Calu3 (cell line): Measurements from ENCODE around the gene APOL3. TPM values are rescaled to one million over a fixed set of nuclear protein-coding genes. Genes with fewer than 3 reads are reported as not detected.
A peak's percentile ranks its signal among the peaks of the same experiment; 100 is the strongest.
"Not testable (repeated sequence)": the region's sequence is repeated elsewhere in the genome, so short reads cannot be mapped to it uniquely, and the experiment has no call there.

Experiments
- BruUV-seq: library from RNA; stranded (reverse); fragments of 400-500 nt; replicated peaks from 2 replicates; lab custom pipeline; 2021; lab: Mats Ljungman, UMichigan
- CTCF ChIA-PET: fragments of 300-600 bp; sonication (Branson Sonifier 250); formaldehyde crosslinking; loops from one replicate; lab custom pipeline; 2022; ENCODE audit warnings: antibody characterized with exemption; lab: Charles Lee
- DNase-seq: peaks from one replicate; pipeline ENCODE4 v3.0.0; 2022
- H3K27ac Mint-ChIP-seq: one replicate; pipeline ENCODE4 v1.8.0; 2022; ENCODE audit warnings: mixed read lengths; ENCODE audit not compliant: unreplicated experiment
- H3K27me3 Mint-ChIP-seq: one replicate; pipeline ENCODE4 v1.8.0; 2022; ENCODE audit warnings: mixed read lengths; ENCODE audit not compliant: unreplicated experiment
- H3K36me3 Mint-ChIP-seq: one replicate; pipeline ENCODE4 v1.8.0; 2022; ENCODE audit warnings: mild to moderate bottlenecking, moderate library complexity, mixed read lengths; ENCODE audit not compliant: insufficient read depth, unreplicated experiment
- H3K4me1 Mint-ChIP-seq: one replicate; pipeline ENCODE4 v1.8.0; 2022; ENCODE audit warnings: mild to moderate bottlenecking, low read depth, mixed read lengths; ENCODE audit not compliant: unreplicated experiment
- H3K4me3 Mint-ChIP-seq: one replicate; pipeline ENCODE4 v1.8.0; 2022; ENCODE audit warnings: mild to moderate bottlenecking, low read depth, moderate library complexity, mixed read lengths; ENCODE audit not compliant: unreplicated experiment
- H3K9me3 Mint-ChIP-seq: one replicate; pipeline ENCODE4 v1.8.0; 2022; ENCODE audit warnings: low read depth, mixed read lengths; ENCODE audit not compliant: unreplicated experiment
- intact Hi-C: fragments of 100-400 bp; cut with micrococcal nuclease; formaldehyde crosslinking; loops from one replicate; pipeline ENCODE4 v1.10.0; 2022; ENCODE audit not compliant: unreplicated experiment
- total RNA-seq: library from RNA; stranded (reverse); gene quantifications from 2 replicates; pipeline ENCODE4 v1.2.3, GENCODE V29; 2022
- TF ChIP-seq, protein P1 (sequence below): fragments of 200-600 bp; IDR thresholded peaks from one replicate; pipeline ENCODE4 v1.8.0; 2022; ENCODE audit warnings: antibody characterized with exemption; ENCODE audit not compliant: unreplicated experiment

Gene APOL3
- total RNA-seq, 1 experiment from 2014 or later, result 7.7 TPM

DNA sequence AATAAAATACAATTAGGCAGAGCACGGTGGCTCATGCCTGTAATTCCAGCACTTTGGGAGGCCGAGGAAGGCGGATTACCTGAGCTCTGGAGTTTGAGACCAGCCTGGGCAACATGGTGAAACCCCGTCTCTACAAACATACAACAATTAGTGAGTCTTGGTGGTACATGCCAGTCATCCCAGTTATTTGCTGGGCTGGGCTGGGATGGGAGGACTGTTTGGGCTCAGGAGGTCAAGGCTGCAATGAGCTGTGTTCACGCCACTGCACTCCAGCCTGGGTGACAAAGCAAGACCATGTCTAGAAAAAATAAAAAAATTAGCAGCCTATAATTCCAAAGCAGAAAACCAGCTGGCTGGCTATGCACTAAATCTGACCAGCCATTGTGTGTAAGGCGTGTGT, 35.1 kb downstream of the APOL3 start:
- H3K27ac Mint-ChIP-seq, result no peak overlapping the region
- no peak overlapping the region for H3K4me3 Mint-ChIP-seq
- no peaks in the 10 kb centered on the region for H3K4me1 Mint-ChIP-seq
- intact Hi-C loops, result loop anchor here (10.0 kb wide), 1 partner anchor 61 kb away; no protein-coding TSS in a partner anchor
- H3K36me3 Mint-ChIP-seq, result no peaks in the 10 kb centered on the region
- BruUV-seq, result no TSS peak
- peaks cover 46% of the 10 kb centered on the region for H3K27me3 Mint-ChIP-seq
- CTCF ChIA-PET, result interaction anchor here (0.6 to 1.7 kb wide), 3 partner anchors 78 to 498 kb away, joined by 3 to 10 read pairs (median 4); no protein-coding TSS in a partner anchor
- H3K9me3 Mint-ChIP-seq, result no peaks in the 10 kb centered on the region
- no peak for DNase-seq
- TF ChIP-seq, protein P1, sequence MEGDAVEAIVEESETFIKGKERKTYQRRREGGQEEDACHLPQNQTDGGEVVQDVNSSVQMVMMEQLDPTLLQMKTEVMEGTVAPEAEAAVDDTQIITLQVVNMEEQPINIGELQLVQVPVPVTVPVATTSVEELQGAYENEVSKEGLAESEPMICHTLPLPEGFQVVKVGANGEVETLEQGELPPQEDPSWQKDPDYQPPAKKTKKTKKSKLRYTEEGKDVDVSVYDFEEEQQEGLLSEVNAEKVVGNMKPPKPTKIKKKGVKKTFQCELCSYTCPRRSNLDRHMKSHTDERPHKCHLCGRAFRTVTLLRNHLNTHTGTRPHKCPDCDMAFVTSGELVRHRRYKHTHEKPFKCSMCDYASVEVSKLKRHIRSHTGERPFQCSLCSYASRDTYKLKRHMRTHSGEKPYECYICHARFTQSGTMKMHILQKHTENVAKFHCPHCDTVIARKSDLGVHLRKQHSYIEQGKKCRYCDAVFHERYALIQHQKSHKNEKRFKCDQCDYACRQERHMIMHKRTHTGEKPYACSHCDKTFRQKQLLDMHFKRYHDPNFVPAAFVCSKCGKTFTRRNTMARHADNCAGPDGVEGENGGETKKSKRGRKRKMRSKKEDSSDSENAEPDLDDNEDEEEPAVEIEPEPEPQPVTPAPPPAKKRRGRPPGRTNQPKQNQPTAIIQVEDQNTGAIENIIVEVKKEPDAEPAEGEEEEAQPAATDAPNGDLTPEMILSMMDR, result no peak

DNA sequence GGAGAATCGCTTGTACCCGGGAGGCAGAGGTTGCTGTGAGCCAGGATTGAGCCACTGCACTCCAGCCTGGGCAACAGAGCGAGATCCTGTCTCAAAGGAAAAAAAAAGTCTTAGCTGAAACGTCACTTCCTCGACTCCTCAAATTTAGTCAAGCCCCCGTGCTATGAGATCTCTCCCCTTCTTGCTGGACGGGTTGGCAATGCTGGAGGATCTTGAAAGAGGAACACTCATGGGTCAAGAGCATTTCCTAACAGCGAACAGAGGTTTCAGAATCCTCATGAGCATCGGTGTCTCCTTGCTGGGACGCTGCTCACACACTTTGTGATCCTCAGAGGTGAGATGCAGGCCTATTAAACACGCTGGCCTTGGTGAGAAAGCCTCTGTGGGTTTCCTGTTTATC, 35.9 kb downstream of the APOL3 start:
- H3K27me3 Mint-ChIP-seq, result peaks cover 39% of the 10 kb centered on the region
- no peak overlapping the region for H3K4me3 Mint-ChIP-seq
- intact Hi-C loops, result loop anchor here (1.0 to 10.0 kb wide), 4 partner anchors 60 to 772 kb away; no protein-coding TSS in a partner anchor
- no TSS peak for BruUV-seq
- H3K4me1 Mint-ChIP-seq, result no peaks in the 10 kb centered on the region
- no peaks in the 10 kb centered on the region for H3K36me3 Mint-ChIP-seq
- no peak overlapping the region for H3K27ac Mint-ChIP-seq
- no peaks in the 10 kb centered on the region for H3K9me3 Mint-ChIP-seq
- TF ChIP-seq, protein P1, result no peak
- CTCF ChIA-PET, result interaction anchor here (0.6 to 1.7 kb wide), 7 partner anchors 12 to 497 kb away, joined by 3 to 10 read pairs (median 3); partner anchors contain the start of gene RBFOX2
- no peak for DNase-seq

DNA sequence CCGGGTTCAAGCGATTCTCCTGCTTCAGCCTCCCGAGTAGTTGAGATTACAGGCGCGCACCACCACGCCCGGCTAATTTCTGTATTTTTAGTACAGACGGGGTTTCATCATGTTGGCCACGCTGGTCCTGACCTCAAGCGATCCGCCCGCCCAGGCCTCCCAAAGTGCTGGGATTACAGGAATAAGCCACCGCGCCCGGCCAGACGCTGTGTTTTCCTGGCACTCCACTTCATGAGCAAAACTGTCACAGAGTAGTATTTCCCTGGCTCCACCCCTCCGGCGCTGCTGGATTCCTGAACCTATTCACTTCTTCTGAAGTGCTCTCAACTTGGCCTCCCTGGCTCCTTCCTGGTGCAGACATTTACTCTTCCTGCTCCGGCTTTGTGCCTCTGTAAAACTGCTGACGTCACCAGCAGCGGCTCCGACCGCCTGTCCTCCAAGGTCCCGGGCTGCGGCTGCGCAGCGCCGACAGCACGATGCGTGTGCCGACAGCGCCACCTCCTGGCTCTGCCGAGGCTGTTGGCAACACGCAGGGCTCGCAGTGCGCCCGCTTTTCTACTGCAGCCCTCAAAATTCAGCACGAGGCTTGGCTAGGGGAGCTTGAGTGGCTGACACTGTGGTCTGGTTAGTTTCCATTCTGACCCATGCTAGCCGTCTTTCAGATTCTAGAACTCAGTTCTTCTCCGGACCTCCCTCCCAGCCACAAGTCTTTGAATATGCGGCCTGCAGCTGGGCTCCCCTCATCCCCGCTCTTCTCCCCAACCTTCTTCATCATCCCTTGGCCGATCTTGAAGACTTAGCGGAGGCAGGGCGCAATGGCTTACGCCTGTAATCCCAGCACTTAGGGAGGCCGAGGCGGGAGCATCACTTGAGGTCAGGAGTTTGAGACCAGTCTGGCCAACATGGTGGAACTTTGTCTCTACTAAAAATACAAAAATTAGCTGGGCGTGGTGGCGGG, 36.6 kb downstream of the APOL3 start:
- H3K27ac Mint-ChIP-seq, result peak overlapping the region; percentile 77
- H3K9me3 Mint-ChIP-seq, result no peaks in the 10 kb centered on the region
- H3K4me3 Mint-ChIP-seq, result peak overlapping the region; percentile 67
- peaks cover 31% of the 10 kb centered on the region for H3K27me3 Mint-ChIP-seq
- H3K36me3 Mint-ChIP-seq, result no peaks in the 10 kb centered on the region
- BruUV-seq, result no TSS peak
- CTCF ChIA-PET, result interaction anchor here (0.6 to 1.7 kb wide), 7 partner anchors 13 to 496 kb away, joined by 3 to 10 read pairs (median 3); partner anchors contain the start of gene RBFOX2
- TF ChIP-seq, protein P1, result peak; percentile 97
- peak; percentile 93 for DNase-seq
- intact Hi-C loops, result loop anchor here (1.0 to 10.0 kb wide), 5 partner anchors 59 to 772 kb away; no protein-coding TSS in a partner anchor
- no peaks in the 10 kb centered on the region for H3K4me1 Mint-ChIP-seq

DNA sequence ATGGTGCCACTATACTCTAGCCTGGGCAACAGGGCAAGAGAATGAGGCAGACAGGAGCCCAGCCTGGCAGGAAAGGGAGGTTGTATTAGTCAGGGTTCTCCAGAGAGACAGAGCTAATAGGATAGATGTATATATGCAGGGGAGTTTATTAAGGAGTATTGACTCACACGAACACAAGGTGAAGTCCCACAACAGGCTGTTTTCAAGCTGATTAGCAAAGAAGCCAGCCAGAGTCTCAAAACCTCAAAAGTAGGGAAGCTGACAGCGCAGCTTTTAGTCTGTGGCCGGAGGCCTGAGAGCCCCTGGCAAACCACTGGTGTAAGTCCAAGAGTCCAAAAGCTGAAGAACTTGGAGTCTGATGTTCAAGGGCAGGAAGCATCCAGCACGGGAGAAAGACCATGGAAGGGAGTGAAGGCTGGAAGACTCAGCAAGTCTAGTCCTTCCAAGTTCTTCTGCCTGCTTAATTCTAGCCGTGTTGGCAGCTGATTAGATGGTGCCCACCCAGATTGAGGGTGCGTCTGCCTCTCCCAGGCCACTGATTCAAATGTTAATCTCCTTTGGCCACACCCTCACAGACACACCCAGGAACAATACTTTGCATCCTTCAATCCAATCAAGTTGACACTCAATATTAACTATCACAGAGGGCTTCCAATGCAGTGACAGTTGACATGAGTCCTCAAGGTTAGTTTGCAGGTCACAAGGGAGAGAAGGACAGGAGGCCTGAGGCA, 39.8 kb downstream of the APOL3 start:
- DNase-seq, H3K9me3 Mint-ChIP-seq, BruUV-seq, CTCF ChIA-PET, H3K4me3 Mint-ChIP-seq, H3K27me3 Mint-ChIP-seq, H3K27ac Mint-ChIP-seq, H3K4me1 Mint-ChIP-seq, H3K36me3 Mint-ChIP-seq: not testable (repeated sequence)
- intact Hi-C loops, result loop anchor here (5.0 to 10.0 kb wide), 3 partner anchors 56 to 768 kb away; no protein-coding TSS in a partner anchor
